GM12878 (cell line): ENCODE data around the gene LPCAT3. TPM values are rescaled to one million over a fixed set of nuclear protein-coding genes. Genes with fewer than 3 reads are reported as not detected.
A peak's percentile ranks its signal among the peaks of the same experiment; 100 is the strongest.

Experiments used
- ATAC-seq: fragments of 200-7000 bp; cut with Tn5 transposase; 3 replicates; pipeline ENCODE4 v1.9.1; 2020; ENCODE audit warnings: mild to moderate bottlenecking, moderate library complexity
- BruUV-seq: library from RNA; stranded (reverse); fragments of 400-500 nt; replicated peaks from 2 replicates; lab custom pipeline; 2021; lab: Mats Ljungman, UMichigan
- CTCF ChIA-PET: fragments of 300-600 bp; sonication (Branson Sonifier 250); formaldehyde crosslinking; extraction: SDS; loops from one replicate; lab custom pipeline; 2021; ENCODE audit warnings: inconsistent platforms; lab: Yijun Ruan, JAX
- POLR2A ChIA-PET: fragments of 350-600 bp; formaldehyde crosslinking; extraction: SDS; loops from one replicate; lab custom pipeline; 2021; ENCODE audit warnings: inconsistent platforms; lab: Charles Lee
- RAD21 ChIA-PET: fragments of 300-600 bp; sonication (Branson Sonifier 250); formaldehyde crosslinking; loops from one replicate; lab custom pipeline; 2023; ENCODE audit warnings: antibody characterized with exemption; ENCODE audit not compliant: unreplicated experiment; lab: Charles Lee
- SMC1A ChIA-PET: fragments of 300-600 bp; sonication (Branson Sonifier 250); formaldehyde crosslinking; loops from one replicate; lab custom pipeline; 2023; ENCODE audit not compliant: unreplicated experiment, uncharacterized antibody; lab: Charles Lee
- DNase-seq: peaks from one replicate; pipeline ENCODE4 v3.0.0-alpha.2; 2011; ENCODE audit warnings: low read depth, low spot score
- FAIRE-seq: peaks from 3 replicates; lab custom pipeline; 2011; peaks lifted over from hg19 to GRCh38; lab: Jason Lieb, UNC
- H2AFZ ChIP-seq: 2 replicates; pipeline ENCODE4 v1.6.0; 2011; ENCODE audit warnings: low read depth, low read length, control low read depth; ENCODE audit not compliant: control insufficient read depth
- H3K27ac ChIP-seq: 2 replicates; pipeline ENCODE4 v1.5.1; 2011; ENCODE audit warnings: control low read depth; ENCODE audit not compliant: control insufficient read depth, insufficient read depth
- H3K27me3 ChIP-seq, 2 experiments: replicated peaks in 1 of 2; 2 replicates each; pipeline versions ENCODE4 v1.6.0 to v1.6.1; 2011; ENCODE audit warnings: low read length in 1 of 2; ENCODE audit not compliant: control insufficient read depth in 2 of 2, insufficient read depth in 2 of 2
- H3K36me3 ChIP-seq, 2 experiments: 2 replicates each; pipeline ENCODE4 v1.5.1; 2011; ENCODE audit warnings: low read length in 1 of 2; ENCODE audit not compliant: control insufficient read depth in 2 of 2, insufficient read depth in 2 of 2
- H3K4me1 ChIP-seq: 2 replicates; pipeline ENCODE4 v1.6.1; 2011; ENCODE audit warnings: mild to moderate bottlenecking, low read length, moderate library complexity, mixed read lengths; ENCODE audit not compliant: control insufficient read depth, insufficient read depth
- H3K4me2 ChIP-seq: 2 replicates; pipeline ENCODE4 v1.6.0; 2011; ENCODE audit warnings: control low read depth; ENCODE audit not compliant: control insufficient read depth, insufficient read depth
- H3K4me3 ChIP-seq: fragments of 200-600 bp; sonication (generic); 2 replicates; pipeline ENCODE4 v1.5.1; 2016
- H3K79me2 ChIP-seq: 2 replicates; pipeline ENCODE4 v1.6.0; 2011; ENCODE audit warnings: low read length; ENCODE audit not compliant: control insufficient read depth, insufficient read depth
- H3K9ac ChIP-seq: 2 replicates; pipeline ENCODE4 v1.8.0; 2011; ENCODE audit warnings: low read length, control low read depth, mixed read lengths; ENCODE audit not compliant: control insufficient read depth, insufficient read depth
- H3K9me3 ChIP-seq: replicated peaks from 3 replicates; pipeline ENCODE4 v1.5.1; 2011; ENCODE audit warnings: mild to moderate bottlenecking, low read length; ENCODE audit not compliant: control insufficient read depth, insufficient read depth
- H4K20me1 ChIP-seq: 2 replicates; pipeline ENCODE4 v1.6.0; 2011; ENCODE audit not compliant: control insufficient read depth, insufficient read depth
- ASH2L ChIP-seq: fragments of 300-600, 200-600 bp; sonication (generic); IDR thresholded peaks from 2 replicates; pipeline ENCODE4 v1.6.1; 2017; ENCODE audit warnings: low read depth, mild to moderate bottlenecking, borderline replicate concordance
- ATF7 ChIP-seq: fragments of 450-650 bp; IDR thresholded peaks from 2 replicates; pipeline ENCODE4 v1.6.1; 2016; ENCODE audit warnings: low read depth, mild to moderate bottlenecking
- BACH1 ChIP-seq: fragments of 450-650 bp; IDR thresholded peaks from 2 replicates; pipeline ENCODE4 v1.6.1; 2017; ENCODE audit warnings: mild to moderate bottlenecking, borderline replicate concordance
- CBFB ChIP-seq: IDR thresholded peaks from 2 replicates; pipeline ENCODE4 v1.6.1; 2016; ENCODE audit warnings: antibody characterized with exemption, low read depth
- CBX3 ChIP-seq: fragments of 200-600 bp; sonication (generic); IDR thresholded peaks from 2 replicates; pipeline ENCODE4 v1.6.1; 2016; ENCODE audit warnings: low read depth, borderline replicate concordance
- CEBPB ChIP-seq, 2 experiments: fragments of 150-350 bp in 1 of 2; IDR thresholded peaks; 2 replicates each; pipeline ENCODE4 v1.6.1; 2012 to 2014; ENCODE audit warnings: low read depth in 2 of 2, low read length in 2 of 2, borderline replicate concordance in 1 of 2, inconsistent platforms in 1 of 2
- DPF2 ChIP-seq: fragments of 450-650 bp; IDR thresholded peaks from 2 replicates; pipeline ENCODE4 v1.6.1; 2017; ENCODE audit warnings: mild to moderate bottlenecking
- EED ChIP-seq: sonication (generic); IDR thresholded peaks from 2 replicates; pipeline ENCODE4 v1.6.1; 2016; ENCODE audit warnings: antibody characterized with exemption, low read depth
- FOXK2 ChIP-seq: fragments of 450-650 bp; IDR thresholded peaks from 2 replicates; pipeline ENCODE4 v1.6.1; 2017; ENCODE audit warnings: mild to moderate bottlenecking, moderate library complexity
- HCFC1 ChIP-seq: fragments of 150-350 bp; IDR thresholded peaks from 2 replicates; pipeline ENCODE4 v1.6.1; 2014; ENCODE audit warnings: low read length
- MTA2 ChIP-seq: fragments of 450-650 bp; IDR thresholded peaks from 2 replicates; pipeline ENCODE4 v1.6.1; 2016; ENCODE audit warnings: low read depth, mild to moderate bottlenecking, moderate library complexity
- NFIC ChIP-seq: IDR thresholded peaks from 2 replicates; pipeline ENCODE4 v1.6.1; 2012; ENCODE audit warnings: low read depth, mild to moderate bottlenecking, inconsistent platforms, low read length, moderate library complexity
- NR2C1 ChIP-seq: fragments of 450-650 bp; IDR thresholded peaks from 2 replicates; pipeline ENCODE4 v1.6.1; 2017; ENCODE audit warnings: antibody characterized with exemption, mild to moderate bottlenecking, moderate library complexity
- NR2F1 ChIP-seq: fragments of 450-650 bp; conservative IDR thresholded peaks from 2 replicates; pipeline ENCODE4 v1.6.1; 2017; ENCODE audit warnings: mild to moderate bottlenecking
- SREBF2 ChIP-seq: IDR thresholded peaks from 2 replicates; pipeline ENCODE4 v1.6.1; 2012; ENCODE audit warnings: mild to moderate bottlenecking, low read length
- STAT1 ChIP-seq: fragments of 450-650 bp; conservative IDR thresholded peaks from 2 replicates; pipeline ENCODE4 v1.6.1; 2014; ENCODE audit warnings: antibody characterized with exemption, mild to moderate bottlenecking
- TBL1XR1 ChIP-seq: IDR thresholded peaks from 2 replicates; pipeline ENCODE4 v1.6.1; 2012; ENCODE audit warnings: low read depth, low read length, improper control_type of control experiment
- ZBED1 ChIP-seq: IDR thresholded peaks from 2 replicates; pipeline ENCODE4 v1.6.1; 2016; ENCODE audit warnings: borderline replicate concordance
- WGBS: methylation state at CpG from one replicate; pipeline ENCODE4 v1.1.6; 2016; ENCODE audit warnings: low lambda C conversion rate; ENCODE audit not compliant: insufficient replicate concordance, insufficient coverage; ENCODE audit errors: missing lambda C conversion rate; 5-methylcytosine and 5-hydroxymethylcytosine counted together
- in situ Hi-C: fragments of 300-500 bp; cut with MboI; formaldehyde crosslinking; loops from 9 replicates; pipeline ENCODE4 v1.14.3; 2018; ENCODE audit warnings: mixed read lengths
- intact Hi-C: fragments of 100-400 bp; cut with micrococcal nuclease; formaldehyde crosslinking; loops from one replicate; pipeline ENCODE4 v1.14.2; 2022; ENCODE audit not compliant: unreplicated experiment
- polyA plus RNA-seq, 11 experiments: library from polyadenylated mRNA; depleted of rRNA in 4 of 11; unstranded in 6 of 11; stranded (reverse) in 5 of 11; fragments of >200 nt; fragmentation: Nextera tagmentation in 4 of 11; fragmentation: Illumina TruSeq in 1 of 11; extraction: Ambion mirVana in 4 of 11; extraction: Trizol in 1 of 11; gene quantifications; 1 replicate in 1 of 11; 2 replicates in 10 of 11; pipeline versions ENCODE4 v1.2.1 to v1.2.3, GENCODE V29; 2011 to 2016; ENCODE audit warnings: inconsistent platforms in 2 of 11, missing spikeins in 2 of 11, low read depth in 1 of 11
- total RNA-seq, 4 experiments: library from RNA; depleted of rRNA in 3 of 4; stranded (reverse); fragments of >200 nt in 3 of 4; fragmentation: Illumina TruSeq in 1 of 4; extraction: Trizol in 1 of 4; gene quantifications; 2 replicates each; pipeline versions ENCODE4 v1.2.1 to v1.2.3, GENCODE V29; 2013 to 2021
- TF ChIP-seq, protein P1 (sequence below): fragments of 450-650 bp; IDR thresholded peaks from 2 replicates; pipeline ENCODE4 v1.6.1; 2017; ENCODE audit warnings: mild to moderate bottlenecking, moderate library complexity
- TF ChIP-seq, protein P2 (sequence below): fragments of 450-650 bp; IDR thresholded peaks from 2 replicates; pipeline ENCODE4 v1.6.1; 2016; ENCODE audit warnings: mild to moderate bottlenecking
- TF ChIP-seq, protein P3 (sequence below): IDR thresholded peaks from 2 replicates; pipeline ENCODE4 v1.6.1; 2012; ENCODE audit warnings: low read depth, low read length, improper control_type of control experiment

Gene LPCAT3
- total and polyA plus RNA-seq, 10 of the 15 experiments (the other 5 are each of a cell fraction or from before 2014, with no cell fraction given) = 2.6 to 48.3 (median 23.0) TPM

DNA sequence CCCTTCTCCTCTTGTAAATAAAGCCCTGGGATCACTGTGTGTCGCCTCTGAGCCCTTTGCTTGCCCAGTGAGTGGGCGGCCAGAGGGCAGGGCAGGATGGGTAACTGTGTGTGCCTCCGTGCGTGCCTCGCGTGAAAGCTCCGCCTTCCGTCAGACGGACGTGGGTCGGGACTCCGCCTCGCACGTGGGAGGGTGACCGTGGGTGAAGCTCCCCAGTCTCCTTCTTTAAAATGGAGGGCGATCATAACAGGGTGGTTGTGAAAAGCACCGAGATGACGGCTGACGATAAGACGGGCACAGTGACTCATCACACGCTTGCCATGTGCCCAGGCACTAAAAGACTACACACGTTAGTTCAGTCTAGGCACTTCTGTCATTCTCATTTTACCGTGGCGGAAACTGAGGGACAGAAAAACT lies 57.0 kb downstream of the LPCAT3 start:
- no peaks in the 10 kb centered on the region for H3K9me3 ChIP-seq
- peaks cover 18 to 34% of the 10 kb centered on the region in 2 experiments for H3K36me3 ChIP-seq
- peak overlapping the region; percentile 99 for H3K4me2 ChIP-seq
- H2AFZ ChIP-seq = no peak overlapping the region
- peaks cover 70% of the 10 kb centered on the region for H3K4me1 ChIP-seq
- intact Hi-C loops = loop anchor here (1.0 to 5.0 kb wide), 2 partner anchors 8 to 151 kb away; no protein-coding TSS in a partner anchor
- no peaks in the 10 kb centered on the region for H4K20me1 ChIP-seq
- ChIA-PET RAD21 (interaction anchor here (0.5 to 13.5 kb wide), 9 partner anchors 10 to 150 kb away, joined by 3 to 426 read pairs (median 4); partner anchors contain the start of genes C12orf57, PTPN6, RNU7-1 and SPSB2), POLR2A (interaction anchor here (0.5 to 13.5 kb wide), 7 partner anchors 8 to 147 kb away, joined by 3 to 524 read pairs (median 5); partner anchors contain the start of genes C12orf57, C1RL, LPCAT3 and PTPN6), SMC1A (interaction anchor here (0.9 to 13.2 kb wide), 8 partner anchors 13 to 152 kb away, joined by 3 to 395 read pairs (median 4); partner anchors contain the start of genes C12orf57, CDCA3, PTPN6 and RNU7-1), CTCF (interaction anchor here (0.8 to 13.2 kb wide), 10 partner anchors 13 to 152 kb away, joined by 3 to 645 read pairs (median 5); partner anchors contain the start of genes C12orf57, LPCAT3, PTPN6 and RNU7-1)
- ATAC-seq (peak; percentile 42), DNase-seq (no peak), FAIRE-seq (peak; percentile 89)
- in situ Hi-C loops = loop anchor here (5.0 to 25.0 kb wide), 2 partner anchors 151 to 1676 kb away; no protein-coding TSS in a partner anchor
- WGBS = under 1% methylated on average over 24 of the region's 24 CpGs
- H3K9ac ChIP-seq = peak overlapping the region; percentile 91
- H3K4me3 ChIP-seq = peak overlapping the region; percentile 95
- no peaks in the 10 kb centered on the region for H3K27me3 ChIP-seq
- H3K27ac ChIP-seq = peak overlapping the region; percentile 99
- peaks cover 49% of the 10 kb centered on the region for H3K79me2 ChIP-seq
- no TSS peak for BruUV-seq
- TF ChIP-seq SREBF2 = no peak
- TF ChIP-seq NFIC = no peak
- TF ChIP-seq BACH1 = peak; percentile 75
- peak; percentile 51 for TF ChIP-seq NR2F1
- TF ChIP-seq, protein P1, sequence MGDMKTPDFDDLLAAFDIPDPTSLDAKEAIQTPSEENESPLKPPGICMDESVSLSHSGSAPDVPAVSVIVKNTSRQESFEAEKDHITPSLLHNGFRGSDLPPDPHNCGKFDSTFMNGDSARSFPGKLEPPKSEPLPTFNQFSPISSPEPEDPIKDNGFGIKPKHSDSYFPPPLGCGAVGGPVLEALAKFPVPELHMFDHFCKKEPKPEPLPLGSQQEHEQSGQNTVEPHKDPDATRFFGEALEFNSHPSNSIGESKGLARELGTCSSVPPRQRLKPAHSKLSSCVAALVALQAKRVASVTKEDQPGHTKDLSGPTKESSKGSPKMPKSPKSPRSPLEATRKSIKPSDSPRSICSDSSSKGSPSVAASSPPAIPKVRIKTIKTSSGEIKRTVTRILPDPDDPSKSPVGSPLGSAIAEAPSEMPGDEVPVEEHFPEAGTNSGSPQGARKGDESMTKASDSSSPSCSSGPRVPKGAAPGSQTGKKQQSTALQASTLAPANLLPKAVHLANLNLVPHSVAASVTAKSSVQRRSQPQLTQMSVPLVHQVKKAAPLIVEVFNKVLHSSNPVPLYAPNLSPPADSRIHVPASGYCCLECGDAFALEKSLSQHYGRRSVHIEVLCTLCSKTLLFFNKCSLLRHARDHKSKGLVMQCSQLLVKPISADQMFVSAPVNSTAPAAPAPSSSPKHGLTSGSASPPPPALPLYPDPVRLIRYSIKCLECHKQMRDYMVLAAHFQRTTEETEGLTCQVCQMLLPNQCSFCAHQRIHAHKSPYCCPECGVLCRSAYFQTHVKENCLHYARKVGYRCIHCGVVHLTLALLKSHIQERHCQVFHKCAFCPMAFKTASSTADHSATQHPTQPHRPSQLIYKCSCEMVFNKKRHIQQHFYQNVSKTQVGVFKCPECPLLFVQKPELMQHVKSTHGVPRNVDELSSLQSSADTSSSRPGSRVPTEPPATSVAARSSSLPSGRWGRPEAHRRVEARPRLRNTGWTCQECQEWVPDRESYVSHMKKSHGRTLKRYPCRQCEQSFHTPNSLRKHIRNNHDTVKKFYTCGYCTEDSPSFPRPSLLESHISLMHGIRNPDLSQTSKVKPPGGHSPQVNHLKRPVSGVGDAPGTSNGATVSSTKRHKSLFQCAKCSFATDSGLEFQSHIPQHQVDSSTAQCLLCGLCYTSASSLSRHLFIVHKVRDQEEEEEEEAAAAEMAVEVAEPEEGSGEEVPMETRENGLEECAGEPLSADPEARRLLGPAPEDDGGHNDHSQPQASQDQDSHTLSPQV = peak; percentile 6; the same call in 1 of the 2 replicates
- no peak for TF ChIP-seq ASH2L
- TF ChIP-seq EED = no peak
- peak; percentile 11; the same call in 1 of the 2 replicates for TF ChIP-seq TBL1XR1
- TF ChIP-seq, protein P2, sequence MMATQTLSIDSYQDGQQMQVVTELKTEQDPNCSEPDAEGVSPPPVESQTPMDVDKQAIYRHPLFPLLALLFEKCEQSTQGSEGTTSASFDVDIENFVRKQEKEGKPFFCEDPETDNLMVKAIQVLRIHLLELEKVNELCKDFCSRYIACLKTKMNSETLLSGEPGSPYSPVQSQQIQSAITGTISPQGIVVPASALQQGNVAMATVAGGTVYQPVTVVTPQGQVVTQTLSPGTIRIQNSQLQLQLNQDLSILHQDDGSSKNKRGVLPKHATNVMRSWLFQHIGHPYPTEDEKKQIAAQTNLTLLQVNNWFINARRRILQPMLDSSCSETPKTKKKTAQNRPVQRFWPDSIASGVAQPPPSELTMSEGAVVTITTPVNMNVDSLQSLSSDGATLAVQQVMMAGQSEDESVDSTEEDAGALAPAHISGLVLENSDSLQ = peak; percentile 67; the same call in 1 of the 2 replicates
- no peak for TF ChIP-seq HCFC1
- no peak for TF ChIP-seq CEBPB (IDR thresholded peaks at IDR 0.05; ENCODE audit: borderline replicate concordance in 1 of 2, low read depth in 2 of 2, low read length in 2 of 2)
- no peak for TF ChIP-seq NR2C1
- TF ChIP-seq DPF2 = peak; percentile 71
- TF ChIP-seq ATF7 = peak; percentile 80
- TF ChIP-seq FOXK2 = no peak
- 0 out of 2 replicates have a peak, but pooled peaks have one; percentile 7 for TF ChIP-seq STAT1
- TF ChIP-seq CBFB = no peak
- TF ChIP-seq CBX3 = no peak
- TF ChIP-seq MTA2 = peak; percentile 62; the same call in 1 of the 2 replicates
- TF ChIP-seq ZBED1 = peak; percentile 18; the same call in 1 of the 2 replicates
- TF ChIP-seq, protein P3, sequence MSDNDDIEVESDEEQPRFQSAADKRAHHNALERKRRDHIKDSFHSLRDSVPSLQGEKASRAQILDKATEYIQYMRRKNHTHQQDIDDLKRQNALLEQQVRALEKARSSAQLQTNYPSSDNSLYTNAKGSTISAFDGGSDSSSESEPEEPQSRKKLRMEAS = peak; percentile 78
